ENCODE results near the gene CNTN4. TPM values are rescaled to one million over a fixed set of nuclear protein-coding genes. Genes with fewer than 3 reads are reported as not detected.

The CNTN4 gene
- total RNA-seq, 1 donor from 2014 or later: 5.2 TPM

DNA sequence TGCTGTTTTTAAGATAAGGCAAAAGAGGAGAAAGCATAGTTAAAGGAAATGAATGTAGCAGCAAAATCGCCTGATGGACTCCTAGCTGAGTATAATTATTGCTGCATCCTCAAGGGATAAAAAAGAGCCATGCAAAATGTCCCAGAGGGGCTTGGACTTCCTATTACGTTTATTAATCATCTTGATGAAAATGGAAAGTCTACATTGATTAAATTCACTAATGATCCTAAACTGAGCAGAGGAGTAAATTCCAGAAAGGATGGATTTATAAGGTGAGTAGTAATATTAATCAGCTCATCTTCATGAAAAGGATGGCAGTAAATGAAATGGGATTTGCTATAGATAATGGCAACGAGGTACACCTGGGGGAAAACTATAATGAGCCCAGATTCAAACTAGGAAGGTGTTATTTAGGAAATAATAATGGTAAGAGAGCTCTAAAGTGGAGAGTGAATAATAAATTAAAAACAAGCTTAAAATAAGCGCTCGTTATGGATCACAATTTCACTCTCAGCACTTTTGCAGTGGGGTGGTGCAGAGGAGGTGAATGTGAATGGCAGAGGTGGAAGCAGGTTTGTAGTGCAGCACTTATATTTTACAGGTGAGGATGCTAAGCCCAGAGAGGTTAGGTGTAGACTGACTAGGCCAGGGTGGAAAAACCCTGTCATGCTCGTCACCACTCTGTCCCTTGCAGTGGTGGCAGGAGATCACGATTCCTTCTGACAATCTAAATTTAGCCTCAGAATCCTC, 989.2 kb downstream of the CNTN4 start:
- H3K9me3 ChIP-seq (ENCODE audit: low read depth): no peaks in the 10 kb centered on the region
- H4K20me1 ChIP-seq (ENCODE audit: low read depth): no peaks in the 10 kb centered on the region
- H3K9me3 Mint-ChIP-seq: no peaks in the 10 kb centered on the region
- H3K4me2 ChIP-seq: no peak overlapping the region
- no peak overlapping the region for H3K27ac ChIP-seq
- peaks cover 5% of the 10 kb centered on the region for H3K27me3 Mint-ChIP-seq (ENCODE audit: insufficient read depth, low read depth)
- no peak overlapping the region for H3K9ac ChIP-seq
- no peaks in the 10 kb centered on the region for H3K27me3 ChIP-seq
- no peak overlapping the region for H3K4me3 Mint-ChIP-seq
- H3K4me3 ChIP-seq: no peak overlapping the region
- H3F3A ChIP-seq (ENCODE audit: low read depth): peaks cover under 1% of the 10 kb centered on the region
- no peak overlapping the region for H2AFZ ChIP-seq (replicated peaks)
- H3K36me3 Mint-ChIP-seq: no peaks in the 10 kb centered on the region
- TF ChIP-seq EZH2phosphoT487 (IDR thresholded peaks at IDR 0.05) (no peak), EZH2 (IDR thresholded peaks at IDR 0.05) (no peak)
- TF ChIP-seq, protein P1, sequence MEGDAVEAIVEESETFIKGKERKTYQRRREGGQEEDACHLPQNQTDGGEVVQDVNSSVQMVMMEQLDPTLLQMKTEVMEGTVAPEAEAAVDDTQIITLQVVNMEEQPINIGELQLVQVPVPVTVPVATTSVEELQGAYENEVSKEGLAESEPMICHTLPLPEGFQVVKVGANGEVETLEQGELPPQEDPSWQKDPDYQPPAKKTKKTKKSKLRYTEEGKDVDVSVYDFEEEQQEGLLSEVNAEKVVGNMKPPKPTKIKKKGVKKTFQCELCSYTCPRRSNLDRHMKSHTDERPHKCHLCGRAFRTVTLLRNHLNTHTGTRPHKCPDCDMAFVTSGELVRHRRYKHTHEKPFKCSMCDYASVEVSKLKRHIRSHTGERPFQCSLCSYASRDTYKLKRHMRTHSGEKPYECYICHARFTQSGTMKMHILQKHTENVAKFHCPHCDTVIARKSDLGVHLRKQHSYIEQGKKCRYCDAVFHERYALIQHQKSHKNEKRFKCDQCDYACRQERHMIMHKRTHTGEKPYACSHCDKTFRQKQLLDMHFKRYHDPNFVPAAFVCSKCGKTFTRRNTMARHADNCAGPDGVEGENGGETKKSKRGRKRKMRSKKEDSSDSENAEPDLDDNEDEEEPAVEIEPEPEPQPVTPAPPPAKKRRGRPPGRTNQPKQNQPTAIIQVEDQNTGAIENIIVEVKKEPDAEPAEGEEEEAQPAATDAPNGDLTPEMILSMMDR (IDR thresholded peaks at IDR 0.05): no peak
- H3K27ac Mint-ChIP-seq: no peak overlapping the region
- no peaks in the 10 kb centered on the region for H3K79me2 ChIP-seq (ENCODE audit: low read depth)
- H3K4me1 Mint-ChIP-seq: peaks cover 4% of the 10 kb centered on the region
- DNase-seq (ENCODE audit: low spot score): no peak
- H3K4me1 ChIP-seq: peaks cover 5% of the 10 kb centered on the region
- no peaks in the 10 kb centered on the region for H3K36me3 ChIP-seq

DNA sequence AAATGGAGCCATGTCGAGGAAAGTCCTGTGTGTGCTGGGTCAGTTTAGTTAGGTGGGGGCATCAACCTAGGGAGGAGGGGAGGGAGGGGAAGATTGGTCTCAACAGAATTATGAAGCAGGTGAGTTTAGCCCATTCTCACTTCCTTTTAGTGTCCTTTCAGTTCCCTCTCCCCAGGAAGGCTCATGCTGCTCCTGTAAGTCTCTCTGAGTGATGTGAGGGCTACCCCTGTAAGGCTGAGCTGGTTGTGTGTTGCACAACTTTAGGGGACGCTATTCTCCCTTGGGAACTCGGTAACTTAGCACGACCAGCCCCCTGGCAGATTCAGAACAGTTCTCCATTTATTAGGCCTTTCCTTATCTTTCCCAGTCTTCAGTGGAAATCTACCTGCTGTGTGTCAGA, 990.4 kb downstream of the CNTN4 start:
- no peak overlapping the region for H3K4me3 ChIP-seq
- H3K4me1 ChIP-seq: no peaks in the 10 kb centered on the region
- no peak overlapping the region for H3K27ac ChIP-seq
- no peak for DNase-seq (ENCODE audit: low spot score)
- no peaks in the 10 kb centered on the region for H3K79me2 ChIP-seq (ENCODE audit: low read depth)
- H4K20me1 ChIP-seq (ENCODE audit: low read depth): no peaks in the 10 kb centered on the region
- no peaks in the 10 kb centered on the region for H3K9me3 ChIP-seq (ENCODE audit: low read depth)
- no peaks in the 10 kb centered on the region for H3K4me1 Mint-ChIP-seq
- H3K4me3 Mint-ChIP-seq: no peak overlapping the region
- peaks cover 5% of the 10 kb centered on the region for H3K27me3 Mint-ChIP-seq (ENCODE audit: insufficient read depth, low read depth)
- H3K4me2 ChIP-seq: no peak overlapping the region
- H2AFZ ChIP-seq (replicated peaks): no peak overlapping the region
- no peaks in the 10 kb centered on the region for H3K27me3 ChIP-seq
- no peaks in the 10 kb centered on the region for H3K36me3 ChIP-seq
- H3K27ac Mint-ChIP-seq: no peak overlapping the region
- H3K9me3 Mint-ChIP-seq: no peaks in the 10 kb centered on the region
- H3K9ac ChIP-seq: no peak overlapping the region
- no peak for TF ChIP-seq EZH2phosphoT487 (IDR thresholded peaks at IDR 0.05)
- no peak for TF ChIP-seq EZH2 (IDR thresholded peaks at IDR 0.05)
- TF ChIP-seq, protein P1 (IDR thresholded peaks at IDR 0.05): no peak
- H3F3A ChIP-seq (ENCODE audit: low read depth): no peaks in the 10 kb centered on the region
- no peaks in the 10 kb centered on the region for H3K36me3 Mint-ChIP-seq

DNA sequence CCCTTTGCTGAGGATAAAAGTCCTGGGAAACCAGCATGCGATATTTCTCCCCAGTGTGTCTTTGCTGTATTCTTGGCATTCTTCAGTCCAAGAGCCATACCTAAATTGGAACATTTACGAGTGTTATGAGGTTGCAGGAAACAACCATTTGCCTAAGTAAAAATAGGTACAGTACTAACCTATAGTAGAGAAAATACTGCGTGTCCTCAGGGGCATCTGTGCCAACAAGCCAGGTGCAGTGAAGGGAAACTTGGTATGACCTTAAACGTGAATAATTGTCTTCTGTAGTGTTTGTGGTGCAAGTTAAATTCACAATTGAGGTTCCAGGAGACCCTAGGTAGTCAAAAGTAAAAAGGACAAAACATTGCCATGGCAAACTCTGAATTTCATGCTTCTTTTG, 999.3 kb downstream of the CNTN4 start:
- no peak overlapping the region for H3K9ac ChIP-seq
- no peaks in the 10 kb centered on the region for H4K20me1 ChIP-seq (ENCODE audit: low read depth)
- no peaks in the 10 kb centered on the region for H3K36me3 Mint-ChIP-seq
- H3K27me3 ChIP-seq: no peaks in the 10 kb centered on the region
- H3K4me1 ChIP-seq: no peaks in the 10 kb centered on the region
- no peak overlapping the region for H3K27ac Mint-ChIP-seq
- H3K9me3 Mint-ChIP-seq: no peaks in the 10 kb centered on the region
- H3K9me3 ChIP-seq (ENCODE audit: low read depth): no peaks in the 10 kb centered on the region
- no peaks in the 10 kb centered on the region for H3F3A ChIP-seq (ENCODE audit: low read depth)
- H3K79me2 ChIP-seq (ENCODE audit: low read depth): no peaks in the 10 kb centered on the region
- no peak overlapping the region for H3K4me2 ChIP-seq
- peaks cover 5% of the 10 kb centered on the region for H3K4me1 Mint-ChIP-seq
- no peaks in the 10 kb centered on the region for H3K36me3 ChIP-seq
- no peak overlapping the region for H3K27ac ChIP-seq
- TF ChIP-seq EZH2 (IDR thresholded peaks at IDR 0.05) (no peak), EZH2phosphoT487 (IDR thresholded peaks at IDR 0.05) (no peak)
- TF ChIP-seq, protein P1 (IDR thresholded peaks at IDR 0.05): no peak
- H3K27me3 Mint-ChIP-seq (ENCODE audit: insufficient read depth, low read depth): peaks cover 3% of the 10 kb centered on the region
- H3K4me3 ChIP-seq: no peak overlapping the region
- H2AFZ ChIP-seq (replicated peaks): no peak overlapping the region
- no peak for DNase-seq (ENCODE audit: low spot score)
- no peak overlapping the region for H3K4me3 Mint-ChIP-seq
